Measurements from ENCODE around the gene GALNT13. TPM values are rescaled to one million over a fixed set of nuclear protein-coding genes. Genes with fewer than 3 reads are reported as not detected.

The GALNT13 gene
- total and polyA plus RNA-seq, 2 donors (not counting 1 experiment from before 2014, with no cell fraction given), result not detected

DNA sequence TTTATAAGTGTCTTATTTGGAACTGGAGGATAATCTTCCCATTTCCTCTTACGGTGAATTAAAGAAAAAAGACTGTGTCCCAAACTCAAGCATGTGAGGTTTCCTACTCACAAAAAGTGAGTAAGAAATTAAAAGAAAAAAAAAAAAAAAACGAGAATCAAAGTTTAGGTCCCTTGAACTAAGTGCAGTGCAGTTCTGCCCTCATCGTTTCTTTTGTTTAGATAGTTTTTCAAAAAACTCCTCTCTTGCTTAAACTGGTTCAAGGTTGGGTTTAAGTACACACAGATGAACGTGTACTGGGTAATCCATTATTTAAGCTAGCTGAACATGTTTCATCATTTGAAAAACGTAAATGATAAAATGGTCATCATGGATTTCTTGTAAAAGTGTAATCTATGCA is 590.9 kb downstream of the GALNT13 start:
- no peak overlapping the region for H3K27ac Mint-ChIP-seq
- no peak overlapping the region for H3K4me2 ChIP-seq (replicated peaks; ENCODE audit: low read depth, low read length, poor library complexity, severe bottlenecking)
- no peaks in the 10 kb centered on the region for H3K27me3 ChIP-seq (replicated peaks in 1 of 4; ENCODE audit: control extremely low read depth in 1 of 4, control insufficient read depth in 3 of 4, insufficient read depth in 4 of 4, low read length in 3 of 4)
- H3K27me3 Mint-ChIP-seq, result no peaks in the 10 kb centered on the region
- no peak for TF ChIP-seq EZH2 (IDR thresholded peaks at IDR 0.05; ENCODE audit: borderline replicate concordance, insufficient read depth, low read depth, low read length, poor library complexity, severe bottlenecking)
- TF ChIP-seq, protein P1, sequence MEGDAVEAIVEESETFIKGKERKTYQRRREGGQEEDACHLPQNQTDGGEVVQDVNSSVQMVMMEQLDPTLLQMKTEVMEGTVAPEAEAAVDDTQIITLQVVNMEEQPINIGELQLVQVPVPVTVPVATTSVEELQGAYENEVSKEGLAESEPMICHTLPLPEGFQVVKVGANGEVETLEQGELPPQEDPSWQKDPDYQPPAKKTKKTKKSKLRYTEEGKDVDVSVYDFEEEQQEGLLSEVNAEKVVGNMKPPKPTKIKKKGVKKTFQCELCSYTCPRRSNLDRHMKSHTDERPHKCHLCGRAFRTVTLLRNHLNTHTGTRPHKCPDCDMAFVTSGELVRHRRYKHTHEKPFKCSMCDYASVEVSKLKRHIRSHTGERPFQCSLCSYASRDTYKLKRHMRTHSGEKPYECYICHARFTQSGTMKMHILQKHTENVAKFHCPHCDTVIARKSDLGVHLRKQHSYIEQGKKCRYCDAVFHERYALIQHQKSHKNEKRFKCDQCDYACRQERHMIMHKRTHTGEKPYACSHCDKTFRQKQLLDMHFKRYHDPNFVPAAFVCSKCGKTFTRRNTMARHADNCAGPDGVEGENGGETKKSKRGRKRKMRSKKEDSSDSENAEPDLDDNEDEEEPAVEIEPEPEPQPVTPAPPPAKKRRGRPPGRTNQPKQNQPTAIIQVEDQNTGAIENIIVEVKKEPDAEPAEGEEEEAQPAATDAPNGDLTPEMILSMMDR (IDR thresholded peaks at IDR 0.05), result no peak
- POLR2A ChIA-PET, result no interaction called here
- no peak overlapping the region for H3K9ac ChIP-seq (ENCODE audit: low read length)
- H3K36me3 ChIP-seq (replicated peaks in 1 of 2; ENCODE audit: control extremely low read depth in 1 of 2, control insufficient read depth in 1 of 2, extremely low read depth in 1 of 2, insufficient read depth in 2 of 2, low read length in 1 of 2), result no peaks in the 10 kb centered on the region
- ATAC-seq (ENCODE audit: low read depth) (no peak), DNase-seq (no peak)
- CTCF ChIA-PET, result no interaction called here
- H3K9me3 Mint-ChIP-seq (ENCODE audit: insufficient read depth), result no peaks in the 10 kb centered on the region
- intact Hi-C loops (cut with micrococcal nuclease), result no loop called here
- no peaks in the 10 kb centered on the region for H3K9me3 ChIP-seq (ENCODE audit: control extremely low read depth in 1 of 3, control insufficient read depth in 2 of 3, insufficient read depth in 1 of 3, low read length in 2 of 3)
- 60% methylated on average over 1 of the region's 5 CpGs for WGBS (ENCODE audit: insufficient coverage)
- H3K27ac ChIP-seq (ENCODE audit: low read length in 2 of 2), result no peak overlapping the region
- H3K4me1 Mint-ChIP-seq, result no peaks in the 10 kb centered on the region
- H3K79me2 ChIP-seq (ENCODE audit: control insufficient read depth, insufficient read depth, low read length), result no peaks in the 10 kb centered on the region
- H3K4me3 ChIP-seq (ENCODE audit: control extremely low read depth in 1 of 5, extremely low read depth in 1 of 5, insufficient read depth in 1 of 5, low read depth in 2 of 5, low read length in 4 of 5), result no peak overlapping the region
- H3K4me3 Mint-ChIP-seq, result no peak overlapping the region
- H4K20me1 ChIP-seq (ENCODE audit: control insufficient read depth, insufficient read depth, low read length, poor library complexity, severe bottlenecking), result no peaks in the 10 kb centered on the region
- H2AFZ ChIP-seq (ENCODE audit: insufficient read depth, low read depth, low read length, poor library complexity, severe bottlenecking), result no peak overlapping the region
- H3K4me1 ChIP-seq (ENCODE audit: control insufficient read depth in 2 of 2, insufficient read depth in 2 of 2, low read length in 2 of 2), result no peaks in the 10 kb centered on the region

DNA sequence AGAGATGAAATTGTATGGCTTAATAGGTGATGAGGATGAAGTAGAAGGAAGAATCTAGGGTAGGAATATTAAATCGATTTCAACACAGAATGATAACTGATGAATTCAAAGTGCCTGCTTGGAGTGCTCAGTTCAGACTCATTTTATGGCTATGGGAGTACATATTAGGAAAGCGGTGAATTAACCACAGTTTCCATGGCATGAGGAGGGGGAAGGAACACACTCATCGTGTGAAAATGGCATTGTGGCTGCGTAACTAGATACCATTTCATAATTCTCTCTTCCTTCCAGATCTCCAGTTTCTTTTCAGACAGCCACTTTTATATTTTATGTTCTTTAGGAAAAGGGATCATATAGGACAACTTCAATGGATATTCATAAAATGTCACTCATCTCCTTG is 594.5 kb downstream of the GALNT13 start:
- no peak overlapping the region for H3K4me3 ChIP-seq (ENCODE audit: control extremely low read depth in 1 of 5, extremely low read depth in 1 of 5, insufficient read depth in 1 of 5, low read depth in 2 of 5, low read length in 4 of 5)
- no peak overlapping the region for H3K4me2 ChIP-seq (replicated peaks; ENCODE audit: low read depth, low read length, poor library complexity, severe bottlenecking)
- no peaks in the 10 kb centered on the region for H3K27me3 ChIP-seq (replicated peaks in 1 of 4; ENCODE audit: control extremely low read depth in 1 of 4, control insufficient read depth in 3 of 4, insufficient read depth in 4 of 4, low read length in 3 of 4)
- no peak overlapping the region for H3K27ac ChIP-seq (ENCODE audit: low read length in 2 of 2)
- CTCF ChIA-PET, result no interaction called here
- H3K9me3 ChIP-seq (ENCODE audit: control extremely low read depth in 1 of 3, control insufficient read depth in 2 of 3, insufficient read depth in 1 of 3, low read length in 2 of 3), result no peaks in the 10 kb centered on the region
- no peaks in the 10 kb centered on the region for H3K79me2 ChIP-seq (ENCODE audit: control insufficient read depth, insufficient read depth, low read length)
- WGBS (ENCODE audit: insufficient coverage), result 94% methylated on average over 2 of the region's 4 CpGs
- no peak overlapping the region for H2AFZ ChIP-seq (ENCODE audit: insufficient read depth, low read depth, low read length, poor library complexity, severe bottlenecking)
- TF ChIP-seq, protein P1 (IDR thresholded peaks at IDR 0.05), result no peak
- TF ChIP-seq EZH2 (IDR thresholded peaks at IDR 0.05; ENCODE audit: borderline replicate concordance, insufficient read depth, low read depth, low read length, poor library complexity, severe bottlenecking), result no peak
- no peaks in the 10 kb centered on the region for H3K4me1 ChIP-seq (ENCODE audit: control insufficient read depth in 2 of 2, insufficient read depth in 2 of 2, low read length in 2 of 2)
- Mint-ChIP-seq H3K27ac (no peak overlapping the region), H3K4me3 (no peak overlapping the region), H3K4me1 (no peaks in the 10 kb centered on the region), H3K9me3 (ENCODE audit: insufficient read depth) (no peaks in the 10 kb centered on the region), H3K27me3 (no peaks in the 10 kb centered on the region)
- no peak overlapping the region for H3K9ac ChIP-seq (ENCODE audit: low read length)
- ATAC-seq (ENCODE audit: low read depth), result no peak
- POLR2A ChIA-PET, result no interaction called here
- no peak for DNase-seq
- no peaks in the 10 kb centered on the region for H4K20me1 ChIP-seq (ENCODE audit: control insufficient read depth, insufficient read depth, low read length, poor library complexity, severe bottlenecking)
- no peaks in the 10 kb centered on the region for H3K36me3 ChIP-seq (replicated peaks in 1 of 2; ENCODE audit: control extremely low read depth in 1 of 2, control insufficient read depth in 1 of 2, extremely low read depth in 1 of 2, insufficient read depth in 2 of 2, low read length in 1 of 2)
- intact Hi-C loops (cut with micrococcal nuclease), result no loop called here
